WTC11 (cell line): ENCODE measurements around the gene CAMK2A. TPM values are rescaled to one million over a fixed set of nuclear protein-coding genes. Genes with fewer than 3 reads are reported as not detected.

Experiments
- ATAC-seq: fragments of 200-7000 bp; cut with Tn5 transposase; 2 replicates; pipeline ENCODE4 v1.10.0; 2021; ENCODE audit warnings: mild to moderate bottlenecking, moderate library complexity
- CTCF ChIA-PET: fragments of 300-600 bp; sonication (Branson Sonifier 250); formaldehyde crosslinking; loops from one replicate; lab custom pipeline; 2021; ENCODE audit warnings: antibody characterized with exemption; lab: Charles Lee
- POLR2A ChIA-PET: fragments of 350-600 bp; sonication (Branson Sonifier 250); formaldehyde crosslinking; loops from one replicate; lab custom pipeline; 2021; ENCODE audit warnings: antibody characterized with exemption; lab: Charles Lee
- DNase-seq: peaks from one replicate; pipeline ENCODE4 v3.0.0; 2021; ENCODE audit warnings: low spot score
- H3K27ac Mint-ChIP-seq: 2 replicates; pipeline ENCODE4 v1.8.0; 2021; ENCODE audit warnings: mixed read lengths
- H3K27me3 Mint-ChIP-seq: 2 replicates; pipeline ENCODE4 v1.8.0; 2021; ENCODE audit warnings: low read depth, mild to moderate bottlenecking, moderate library complexity, mixed read lengths
- H3K36me3 Mint-ChIP-seq: 2 replicates; pipeline ENCODE4 v1.8.0; 2021; ENCODE audit warnings: mixed read lengths
- H3K4me1 Mint-ChIP-seq: 2 replicates; pipeline ENCODE4 v1.8.0; 2022; ENCODE audit warnings: mixed read lengths
- H3K4me3 Mint-ChIP-seq: 2 replicates; pipeline ENCODE4 v1.8.0; 2021; ENCODE audit warnings: mild to moderate bottlenecking, moderate library complexity, mixed read lengths
- H3K9me3 Mint-ChIP-seq: 2 replicates; pipeline ENCODE4 v1.8.0; 2021; ENCODE audit warnings: mixed read lengths
- ATF3 ChIP-seq: sonication (generic); formaldehyde crosslinking; conservative IDR thresholded peaks from 2 replicates; pipeline ENCODE4 v1.8.1; 2022; ENCODE audit warnings: mild to moderate bottlenecking, missing genetic modification reagents
- CBFB ChIP-seq: sonication (generic); formaldehyde crosslinking; IDR thresholded peaks from 2 replicates; pipeline ENCODE4 v1.8.1; 2022; ENCODE audit warnings: mild to moderate bottlenecking, low read depth, missing genetic modification reagents
- E2F1 ChIP-seq: sonication (generic); formaldehyde crosslinking; IDR thresholded peaks from 2 replicates; pipeline ENCODE4 v1.8.0; 2022; ENCODE audit warnings: mild to moderate bottlenecking, missing genetic modification reagents
- ELF4 ChIP-seq: sonication (generic); formaldehyde crosslinking; IDR thresholded peaks from 2 replicates; pipeline ENCODE4 v1.8.1; 2022; ENCODE audit warnings: low read depth, mild to moderate bottlenecking, moderate library complexity, missing genetic modification reagents
- HMGA2 ChIP-seq: fragments of 250-450 bp; sonication (Bioruptor Pico); IDR thresholded peaks from 2 replicates; pipeline ENCODE4 v1.4.0; 2021; ENCODE audit warnings: mild to moderate bottlenecking, moderate library complexity
- IRF2 ChIP-seq: sonication (generic); formaldehyde crosslinking; IDR thresholded peaks from 2 replicates; pipeline ENCODE4 v1.8.0; 2022; ENCODE audit warnings: low read depth, missing genetic modification reagents, borderline replicate concordance
- JAZF1 ChIP-seq: fragments of 250-450 bp; sonication (Bioruptor Pico); IDR thresholded peaks from 2 replicates; pipeline ENCODE4 v1.9.0; 2021; ENCODE audit warnings: moderate library complexity, mild to moderate bottlenecking, inconsistent platforms
- JUN ChIP-seq: sonication (generic); formaldehyde crosslinking; IDR thresholded peaks from 2 replicates; pipeline ENCODE4 v1.8.0; 2023; ENCODE audit warnings: mild to moderate bottlenecking, missing genetic modification reagents
- MAX ChIP-seq: sonication (generic); formaldehyde crosslinking; IDR thresholded peaks from 2 replicates; pipeline ENCODE4 v1.8.0; 2022; ENCODE audit warnings: mild to moderate bottlenecking, missing genetic modification reagents
- NR2C2 ChIP-seq: sonication (generic); formaldehyde crosslinking; IDR thresholded peaks from 2 replicates; pipeline ENCODE4 v1.8.0; 2022; ENCODE audit warnings: mild to moderate bottlenecking, missing genetic modification reagents
- NR3C1 ChIP-seq: sonication (generic); formaldehyde crosslinking; conservative IDR thresholded peaks from 2 replicates; pipeline ENCODE4 v1.8.1; 2023; ENCODE audit warnings: low read depth, mild to moderate bottlenecking, missing genetic modification reagents
- OVOL2 ChIP-seq: fragments of 250-450 bp; sonication (Bioruptor Pico); IDR thresholded peaks from 2 replicates; pipeline ENCODE4 v1.9.0; 2021; ENCODE audit warnings: mild to moderate bottlenecking, borderline replicate concordance
- PRDM15 ChIP-seq: sonication (generic); formaldehyde crosslinking; IDR thresholded peaks from 2 replicates; pipeline ENCODE4 v1.8.0; 2022; ENCODE audit warnings: missing genetic modification reagents
- SOX15 ChIP-seq: fragments of 250-450 bp; sonication (Bioruptor Pico); IDR thresholded peaks from 2 replicates; pipeline ENCODE4 v1.9.0; 2021; ENCODE audit warnings: mild to moderate bottlenecking
- ZBTB21 ChIP-seq: sonication (generic); formaldehyde crosslinking; IDR thresholded peaks from 2 replicates; pipeline ENCODE4 v1.8.1; 2023; ENCODE audit warnings: mild to moderate bottlenecking, missing genetic modification reagents, borderline replicate concordance
- ZNF138 ChIP-seq: sonication (generic); formaldehyde crosslinking; conservative IDR thresholded peaks from 2 replicates; pipeline ENCODE4 v1.8.1; 2022; ENCODE audit warnings: mild to moderate bottlenecking, moderate library complexity, missing genetic modification reagents
- ZNF263 ChIP-seq: sonication (generic); formaldehyde crosslinking; IDR thresholded peaks from 2 replicates; pipeline ENCODE4 v1.8.1; 2022; ENCODE audit warnings: low read depth, mild to moderate bottlenecking, moderate library complexity, missing genetic modification reagents
- ZNF317 ChIP-seq: sonication (generic); formaldehyde crosslinking; IDR thresholded peaks from 2 replicates; pipeline ENCODE4 v1.8.1; 2023; ENCODE audit warnings: low read depth, mild to moderate bottlenecking, moderate library complexity, missing genetic modification reagents, borderline replicate concordance
- ZNF416 ChIP-seq: fragments of 250-450 bp; sonication (Bioruptor Pico); IDR thresholded peaks from 2 replicates; pipeline ENCODE4 v1.9.0; 2021; ENCODE audit warnings: mild to moderate bottlenecking, inconsistent platforms
- ZNF532 ChIP-seq: fragments of 250-450 bp; sonication (Bioruptor Pico); IDR thresholded peaks from 2 replicates; pipeline ENCODE4 v1.9.0; 2021; ENCODE audit warnings: mild to moderate bottlenecking, borderline replicate concordance
- total RNA-seq: library from RNA; stranded (reverse); gene quantifications from 3 replicates; pipeline ENCODE4 v1.2.3, GENCODE V29; 2021

The CAMK2A gene
- total RNA-seq, 1 experiment from 2014 or later = 0.13 TPM

- H3K27me3 Mint-ChIP-seq = no peaks in the 10 kb centered on the region; the same call in none of the 2 replicates
- H3K4me1 Mint-ChIP-seq = peaks cover 15% of the 10 kb centered on the region
- no peak overlapping the region for H3K27ac Mint-ChIP-seq
- H3K9me3 Mint-ChIP-seq = no peaks in the 10 kb centered on the region
- no peak for TF ChIP-seq SOX15 (CRISPR knock-in tag)
- no peak for TF ChIP-seq ZNF263 (CRISPR knock-in tag)
- TF ChIP-seq ZBTB21 (CRISPR knock-in tag) = no peak
- no peak for TF ChIP-seq IRF2 (CRISPR knock-in tag)
- TF ChIP-seq PRDM15 (CRISPR knock-in tag) = no peak
- TF ChIP-seq ZNF138 (CRISPR knock-in tag) = no peak
- TF ChIP-seq OVOL2 = no peak
- no peak for TF ChIP-seq ZNF532 (CRISPR knock-in tag)
- TF ChIP-seq JAZF1 (CRISPR knock-in tag) = no peak
- no peak for TF ChIP-seq HMGA2 (CRISPR knock-in tag)
- no peak for TF ChIP-seq JUN
- TF ChIP-seq CBFB (CRISPR knock-in tag) = no peak
- TF ChIP-seq MAX (CRISPR knock-in tag) = no peak
- no peak for TF ChIP-seq NR3C1 (CRISPR knock-in tag)
- TF ChIP-seq ATF3 = no peak
- POLR2A ChIA-PET = no interaction called here
- ATAC-seq (no peak), DNase-seq (no peak)
- CTCF ChIA-PET = interaction anchor here (0.6 to 2.6 kb wide), 4 partner anchors 14 to 339 kb away, joined by 3 to 7 read pairs (median 4); no protein-coding TSS in a partner anchor
- H3K4me3 Mint-ChIP-seq = no peak overlapping the region
- no peaks in the 10 kb centered on the region for H3K36me3 Mint-ChIP-seq
Observed at GRCh38 chr5:150204590-150204960, 85.0 kb downstream of the CAMK2A start.

GRCh38 chr5:150203832-150204589, 85.6 kb downstream of the CAMK2A start:
- no peak for DNase-seq
- POLR2A ChIA-PET = no interaction called here
- TF ChIP-seq ZNF317 (CRISPR knock-in tag) = no peak
- no peak for TF ChIP-seq ZNF416
- TF ChIP-seq ELF4 = no peak
- TF ChIP-seq E2F1 = no peak
- no peak for TF ChIP-seq NR2C2 (CRISPR knock-in tag)
- TF ChIP-seq ZNF263 (CRISPR knock-in tag) = no peak
- TF ChIP-seq HMGA2 (CRISPR knock-in tag) = no peak
- TF ChIP-seq, all 79 proteins: peak for 0
- Mint-ChIP-seq H3K9me3 (no peaks in the 10 kb centered on the region), H3K4me3 (no peak overlapping the region), H3K27me3 (no peaks in the 10 kb centered on the region; the same call in none of the 2 replicates), H3K4me1 (peaks cover 11% of the 10 kb centered on the region), H3K36me3 (no peaks in the 10 kb centered on the region), H3K27ac (no peak overlapping the region)
- CTCF ChIA-PET = interaction anchor here (1.1 kb wide), 1 partner anchor 28 kb away, joined by 4 read pairs; no protein-coding TSS in a partner anchor
- ATAC-seq = peak; percentile 19; the same call in 1 of the 2 replicates
